Natural killer cell (primary cell): ENCODE results near the gene SBNO2. TPM values are rescaled to one million over a fixed set of nuclear protein-coding genes. Genes with fewer than 3 reads are reported as not detected.

ENCODE experiments used
- ATAC-seq, 3 donors: fragments of 150-1000 bp in 2 of 3; fragments of 200-7000 bp in 1 of 3; cut with Tn5 transposase; 1 replicate in 1 of 3; 2 replicates in 2 of 3; pipeline ENCODE4 v1.10.0; 2021; ENCODE audit warnings: mild to moderate bottlenecking in 2 of 3, moderate library complexity in 2 of 3
- DNase-seq, 2 donors: peaks; one replicate each; pipeline versions ENCODE4 v3.0.0 to v3.0.0-alpha.2; 2013 to 2021; ENCODE audit warnings: mixed read lengths in 1 of 2
- H3K27ac ChIP-seq: one replicate; pipeline ENCODE4 v1.5.1; 2013; ENCODE audit warnings: mild to moderate bottlenecking, low read length
- H3K27me3 ChIP-seq: one replicate; pipeline ENCODE4 v1.6.1; 2013; ENCODE audit warnings: low read length; ENCODE audit not compliant: control insufficient read depth, insufficient read depth
- H3K36me3 ChIP-seq: one replicate; pipeline ENCODE4 v1.6.1; 2013; ENCODE audit warnings: low read length; ENCODE audit not compliant: control insufficient read depth, insufficient read depth
- H3K4me1 ChIP-seq: one replicate; pipeline ENCODE4 v1.6.1; 2013; ENCODE audit warnings: low read length; ENCODE audit not compliant: control insufficient read depth, insufficient read depth
- H3K4me3 ChIP-seq: one replicate; pipeline ENCODE4 v1.5.1; 2013; ENCODE audit warnings: low read length
- H3K9me3 ChIP-seq: one replicate; pipeline ENCODE4 v1.6.1; 2013; ENCODE audit warnings: low read length; ENCODE audit not compliant: control insufficient read depth, insufficient read depth
- H3K27ac Mint-ChIP-seq, 2 donors: one replicate each; pipeline ENCODE4 v1.8.0; 2022; ENCODE audit warnings: mild to moderate bottlenecking in 2 of 2, mixed read lengths in 2 of 2, moderate library complexity in 1 of 2
- H3K27me3 Mint-ChIP-seq, 2 donors: one replicate each; pipeline ENCODE4 v1.8.0; 2022; ENCODE audit warnings: low read depth in 2 of 2, mixed read lengths in 2 of 2
- H3K36me3 Mint-ChIP-seq: one replicate; pipeline ENCODE4 v1.8.0; 2022; ENCODE audit warnings: mixed read lengths
- H3K4me1 Mint-ChIP-seq, 2 donors: one replicate each; pipeline ENCODE4 v1.8.0; 2022; ENCODE audit warnings: mixed read lengths in 2 of 2
- H3K4me3 Mint-ChIP-seq: one replicate; pipeline ENCODE4 v1.8.0; 2022; ENCODE audit warnings: mild to moderate bottlenecking, moderate library complexity, mixed read lengths
- H3K9me3 Mint-ChIP-seq, 2 donors: one replicate each; pipeline ENCODE4 v1.8.0; 2022; ENCODE audit warnings: mixed read lengths in 2 of 2
- WGBS: methylation state at CpG from one replicate; pipeline ENCODE4 v1.1.7; 2013; ENCODE audit warnings: missing lambda C conversion rate; ENCODE audit not compliant: insufficient coverage; 5-methylcytosine and 5-hydroxymethylcytosine counted together
- intact Hi-C: fragments of 100-400 bp; cut with micrococcal nuclease; formaldehyde crosslinking; loops from one replicate; pipeline ENCODE4 v1.14.2; 2022
- total RNA-seq, 4 donors: library from RNA; stranded (reverse); fragments of 120-200 nt in 1 of 4; gene quantifications; one replicate each; pipeline versions ENCODE4 v1.2.3 to v1.2.4, GENCODE V29; 2013 to 2022
- TF ChIP-seq, protein P1 (sequence below): fragments of 200-600 bp; IDR thresholded peaks from one replicate; pipeline ENCODE4 v1.8.0; 2022; ENCODE audit warnings: antibody characterized with exemption

The SBNO2 gene
- total RNA-seq, 3 donors from 2014 or later (not counting 1 experiment from before 2014, with no cell fraction given): 92.0 to 106 (median 94.3) TPM

- ATAC-seq: no peak
- no peaks in the 10 kb centered on the region for H3K27me3 ChIP-seq
- Mint-ChIP-seq H3K27me3 (peaks cover 8 to 12% of the 10 kb centered on the region in 2 donors), H3K4me1 (peaks cover 0 to 18% of the 10 kb centered on the region in 2 donors), H3K9me3 (no peaks in the 10 kb centered on the region), H3K4me3 (no peak overlapping the region), H3K36me3 (no peaks in the 10 kb centered on the region), H3K27ac (no peak overlapping the region)
- H3K4me1 ChIP-seq: peaks cover 7% of the 10 kb centered on the region
- H3K27ac ChIP-seq: no peak overlapping the region
- TF ChIP-seq, protein P1, sequence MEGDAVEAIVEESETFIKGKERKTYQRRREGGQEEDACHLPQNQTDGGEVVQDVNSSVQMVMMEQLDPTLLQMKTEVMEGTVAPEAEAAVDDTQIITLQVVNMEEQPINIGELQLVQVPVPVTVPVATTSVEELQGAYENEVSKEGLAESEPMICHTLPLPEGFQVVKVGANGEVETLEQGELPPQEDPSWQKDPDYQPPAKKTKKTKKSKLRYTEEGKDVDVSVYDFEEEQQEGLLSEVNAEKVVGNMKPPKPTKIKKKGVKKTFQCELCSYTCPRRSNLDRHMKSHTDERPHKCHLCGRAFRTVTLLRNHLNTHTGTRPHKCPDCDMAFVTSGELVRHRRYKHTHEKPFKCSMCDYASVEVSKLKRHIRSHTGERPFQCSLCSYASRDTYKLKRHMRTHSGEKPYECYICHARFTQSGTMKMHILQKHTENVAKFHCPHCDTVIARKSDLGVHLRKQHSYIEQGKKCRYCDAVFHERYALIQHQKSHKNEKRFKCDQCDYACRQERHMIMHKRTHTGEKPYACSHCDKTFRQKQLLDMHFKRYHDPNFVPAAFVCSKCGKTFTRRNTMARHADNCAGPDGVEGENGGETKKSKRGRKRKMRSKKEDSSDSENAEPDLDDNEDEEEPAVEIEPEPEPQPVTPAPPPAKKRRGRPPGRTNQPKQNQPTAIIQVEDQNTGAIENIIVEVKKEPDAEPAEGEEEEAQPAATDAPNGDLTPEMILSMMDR: no peak
- no peaks in the 10 kb centered on the region for H3K9me3 ChIP-seq
- no peak overlapping the region for H3K4me3 ChIP-seq
- no peak for DNase-seq
- 70% methylated on average over 19 of the region's 19 CpGs for WGBS
- H3K36me3 ChIP-seq: no peaks in the 10 kb centered on the region
- intact Hi-C loops: no loop called here
Measured at GRCh38 chr19:1183543-1184172, 9.6 kb upstream of the SBNO2 start.

DNA sequence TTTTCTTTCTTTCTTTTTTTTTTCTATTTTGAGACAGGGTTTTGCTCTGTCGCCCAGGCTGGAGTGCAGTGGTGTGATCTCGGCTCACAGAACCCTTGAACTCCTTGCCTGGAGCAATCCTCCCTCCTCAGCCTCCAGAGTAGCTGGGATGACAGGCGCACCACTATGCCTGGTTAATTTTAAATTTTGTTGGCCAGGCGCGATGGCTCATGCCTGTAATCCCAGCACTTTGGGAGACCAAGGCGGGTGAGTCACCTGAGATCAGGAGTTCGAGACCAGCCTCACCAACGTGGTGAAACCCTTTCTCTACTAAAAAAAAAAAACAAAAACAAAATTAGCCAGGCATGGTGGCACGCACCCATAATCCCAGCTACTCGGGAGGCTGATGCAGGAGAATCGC, 8.7 kb upstream of the SBNO2 start:
- Mint-ChIP-seq H3K36me3 (no peaks in the 10 kb centered on the region), H3K4me1 (peaks cover 0 to 19% of the 10 kb centered on the region in 2 donors), H3K4me3 (no peak overlapping the region), H3K27ac (no peak overlapping the region), H3K27me3 (peaks cover 8 to 12% of the 10 kb centered on the region in 2 donors), H3K9me3 (no peaks in the 10 kb centered on the region)
- Histone ChIP-seq H3K4me3 (no peak overlapping the region), H3K4me1 (peaks cover 9% of the 10 kb centered on the region), H3K27ac (no peak overlapping the region), H3K27me3 (no peaks in the 10 kb centered on the region), H3K9me3 (no peaks in the 10 kb centered on the region), H3K36me3 (no peaks in the 10 kb centered on the region)
- DNase-seq (no peak), ATAC-seq (no peak)
- intact Hi-C loops: no loop called here
- TF ChIP-seq, protein P1: no peak
- 94% methylated on average over 11 of the region's 11 CpGs for WGBS

DNA sequence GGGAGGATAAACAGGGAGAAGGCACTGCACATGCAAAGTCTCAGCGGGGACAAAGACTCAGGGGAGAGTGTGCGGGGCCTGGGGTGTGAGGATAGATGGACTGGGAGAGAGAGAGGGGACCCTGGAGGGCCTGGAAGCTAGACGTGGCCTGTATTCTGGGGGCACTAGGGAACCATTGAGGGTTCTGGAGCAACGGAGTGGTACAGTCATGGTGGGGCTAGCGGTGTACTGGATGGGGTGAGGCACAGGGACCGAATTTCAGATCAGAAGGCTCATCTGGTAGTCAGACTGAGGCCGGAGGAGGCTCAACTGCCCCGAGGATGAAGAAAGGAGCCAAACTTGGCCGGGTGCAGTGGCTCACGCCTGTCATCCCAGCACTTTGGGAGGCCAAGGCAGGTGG, 8.0 kb upstream of the SBNO2 start:
- Histone ChIP-seq H3K9me3 (no peaks in the 10 kb centered on the region), H3K27ac (no peak overlapping the region), H3K4me3 (no peak overlapping the region), H3K27me3 (no peaks in the 10 kb centered on the region), H3K4me1 (peaks cover 15% of the 10 kb centered on the region), H3K36me3 (no peaks in the 10 kb centered on the region)
- H3K36me3 Mint-ChIP-seq: no peaks in the 10 kb centered on the region
- H3K4me1 Mint-ChIP-seq: peaks cover 0 to 24% of the 10 kb centered on the region in 2 donors
- H3K27ac Mint-ChIP-seq: no peak overlapping the region
- TF ChIP-seq, protein P1: no peak
- H3K27me3 Mint-ChIP-seq: peaks cover 8 to 12% of the 10 kb centered on the region in 2 donors
- ATAC-seq (no peak), DNase-seq (no peak)
- H3K9me3 Mint-ChIP-seq: no peaks in the 10 kb centered on the region
- no peak overlapping the region for H3K4me3 Mint-ChIP-seq
- intact Hi-C loops: no loop called here
- WGBS: 94% methylated on average over 10 of the region's 10 CpGs

DNA sequence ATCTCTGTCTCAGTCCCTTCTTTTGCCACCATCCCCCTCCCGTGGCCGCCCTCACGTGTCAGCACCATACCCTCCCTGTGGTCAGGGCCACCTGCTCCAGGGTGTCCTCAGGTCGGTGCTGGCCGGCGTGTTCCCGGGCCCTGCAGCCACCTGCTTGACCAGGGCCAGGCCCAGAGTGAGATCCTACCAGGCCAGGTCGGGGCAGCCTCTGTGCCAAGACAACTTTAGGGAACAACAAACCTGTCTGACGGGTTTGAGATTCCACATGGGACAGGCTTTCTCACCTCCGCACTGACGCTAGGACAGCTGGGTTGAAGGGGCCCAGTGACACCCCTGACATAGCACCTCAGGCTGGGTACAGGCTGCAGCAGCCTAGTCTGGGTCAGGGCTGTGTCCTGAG, 7.5 kb upstream of the SBNO2 start:
- TF ChIP-seq, protein P1: no peak
- H3K4me1 Mint-ChIP-seq: peaks cover 0 to 24% of the 10 kb centered on the region in 2 donors
- no peak overlapping the region for H3K27ac Mint-ChIP-seq
- peaks cover 8 to 12% of the 10 kb centered on the region in 2 donors for H3K27me3 Mint-ChIP-seq
- DNase-seq (no peak), ATAC-seq (no peak)
- H3K4me3 Mint-ChIP-seq: no peak overlapping the region
- Histone ChIP-seq H3K9me3 (no peaks in the 10 kb centered on the region), H3K27me3 (no peaks in the 10 kb centered on the region), H3K4me3 (no peak overlapping the region), H3K27ac (no peak overlapping the region), H3K4me1 (peaks cover 15% of the 10 kb centered on the region), H3K36me3 (no peaks in the 10 kb centered on the region)
- 90% methylated on average over 11 of the region's 11 CpGs for WGBS
- intact Hi-C loops: no loop called here
- H3K36me3 Mint-ChIP-seq: no peaks in the 10 kb centered on the region
- no peaks in the 10 kb centered on the region for H3K9me3 Mint-ChIP-seq
